Stomach (tissue), 9 donors: ENCODE results near the gene ZSCAN20. TPM values are rescaled to one million over a fixed set of nuclear protein-coding genes. Genes with fewer than 3 reads are reported as not detected.

Experiments
- DNase-seq, 2 donors: peaks; one replicate each; pipeline versions ENCODE4 v3.0.0 to v3.0.0-alpha.2; 2013 to 2019
- H3K27ac ChIP-seq, 5 donors: fragments of 200-600 bp in 4 of 5; sonication (generic) in 4 of 5; one replicate each; pipeline ENCODE4 v1.5.1; 2013 to 2019; ENCODE audit warnings: mild to moderate bottlenecking in 1 of 5, moderate library complexity in 1 of 5
- H3K27me3 ChIP-seq, 3 donors: fragments of 200-600 bp; sonication (generic); one replicate each; pipeline ENCODE4 v1.5.1; 2017 to 2019; ENCODE audit warnings: mixed run types in 1 of 3
- H3K36me3 ChIP-seq, 4 donors: fragments of 200-600 bp; sonication (generic); 1 replicate in 3 of 4; 2 replicates in 1 of 4; pipeline ENCODE4 v1.5.1; 2016 to 2019
- H3K4me1 ChIP-seq, 4 donors: fragments of 200-600 bp; sonication (generic); one replicate each; pipeline ENCODE4 v1.5.1; 2016 to 2019
- H3K4me3 ChIP-seq, 4 donors: fragments of 200-600 bp; sonication (generic) in 3 of 4; one replicate each; pipeline ENCODE4 v1.5.1; 2016 to 2019; ENCODE audit warnings: mild to moderate bottlenecking in 1 of 4
- H3K9me3 ChIP-seq, 4 donors: fragments of 200-600 bp; sonication (generic); one replicate each; pipeline ENCODE4 v1.5.1; 2016 to 2019
- EP300 ChIP-seq: sonication (generic); formaldehyde crosslinking; IDR thresholded peaks from one replicate; pipeline ENCODE4 v1.6.1; 2017; ENCODE audit warnings: antibody characterized with exemption
- POLR2A ChIP-seq, 4 donors: fragments of 450-650 bp; IDR thresholded peaks; one replicate each; pipeline ENCODE4 v1.6.1; 2016; ENCODE audit warnings: antibody characterized with exemption in 4 of 4, control low read depth in 2 of 4, mild to moderate bottlenecking in 1 of 4, moderate library complexity in 1 of 4
- POLR2AphosphoS5 ChIP-seq, 3 donors: sonication (generic); formaldehyde crosslinking; IDR thresholded peaks; one replicate each; pipeline ENCODE4 v1.6.1; 2016; ENCODE audit warnings: antibody characterized with exemption in 3 of 3
- WGBS, 5 donors: extraction: QIAGEN DNeasy Blood & Tissue Kit in 3 of 5; methylation state at CpG; one replicate each; pipeline versions ENCODE4 v1.1.5 to v1.1.7; 2013 to 2018; 5-methylcytosine and 5-hydroxymethylcytosine counted together
- intact Hi-C: fragments of 100-400 bp; cut with DNase I; formaldehyde crosslinking; loops from one replicate; pipeline ENCODE4 v1.15.1; 2023; ENCODE audit warnings: low total_unique reads
- polyA plus RNA-seq, 3 donors: library from polyadenylated mRNA; stranded (reverse); fragments of 200-250 nt; gene quantifications; one replicate each; pipeline ENCODE4 v1.2.3, GENCODE V29; 2013
- total RNA-seq, 5 donors: library from RNA; depleted of rRNA; stranded (reverse); fragments of >200 nt; gene quantifications; one replicate each; pipeline versions ENCODE4 v1.1.0 to v1.2.3, GENCODE V29; 2014 to 2016
- TF ChIP-seq, protein P1 (sequence below), 7 experiments: fragments of 450-650 bp in 4 of 7; fragments of 200-600 bp in 3 of 7; sonication (generic) in 3 of 7; IDR thresholded peaks; one replicate each; pipeline ENCODE4 v1.5.1; 2016 to 2019; ENCODE audit warnings: antibody characterized with exemption in 7 of 7, control low read depth in 2 of 7, mild to moderate bottlenecking in 1 of 7
- donor health status: healthy with polysubstance abuse.
- donor health status: Bipolar disorder and iron deficiency.
- donor health status: healthy.

Gene ZSCAN20
- total and polyA plus RNA-seq, 8 donors, result 0.29 to 8.4 (median 0.87) TPM

DNA sequence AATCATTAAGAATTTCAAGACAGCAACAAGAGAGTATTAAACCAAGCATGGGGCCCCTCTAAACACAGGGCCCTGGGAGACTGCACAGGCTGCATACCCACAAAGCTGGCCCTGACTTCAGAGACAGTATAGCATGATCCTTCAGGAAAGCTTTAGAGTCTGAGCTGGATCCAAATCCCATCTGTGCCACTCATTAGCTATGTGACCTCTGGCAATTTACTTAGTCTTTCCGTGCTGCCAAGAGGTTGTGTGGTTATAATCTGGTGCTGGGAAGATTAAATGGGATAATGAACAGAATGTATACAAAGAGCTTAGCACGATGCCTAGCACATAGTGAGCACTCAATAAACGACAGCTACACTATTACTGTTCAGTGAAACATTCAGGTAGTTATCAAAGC is 45.5 kb upstream of the ZSCAN20 start:
- DNase-seq, result no peak
- no peak for TF ChIP-seq EP300
- TF ChIP-seq POLR2A (IDR thresholded peaks at IDR 0.05), result no peak
- no peak for TF ChIP-seq POLR2AphosphoS5 (IDR thresholded peaks at IDR 0.05)
- TF ChIP-seq, protein P1, sequence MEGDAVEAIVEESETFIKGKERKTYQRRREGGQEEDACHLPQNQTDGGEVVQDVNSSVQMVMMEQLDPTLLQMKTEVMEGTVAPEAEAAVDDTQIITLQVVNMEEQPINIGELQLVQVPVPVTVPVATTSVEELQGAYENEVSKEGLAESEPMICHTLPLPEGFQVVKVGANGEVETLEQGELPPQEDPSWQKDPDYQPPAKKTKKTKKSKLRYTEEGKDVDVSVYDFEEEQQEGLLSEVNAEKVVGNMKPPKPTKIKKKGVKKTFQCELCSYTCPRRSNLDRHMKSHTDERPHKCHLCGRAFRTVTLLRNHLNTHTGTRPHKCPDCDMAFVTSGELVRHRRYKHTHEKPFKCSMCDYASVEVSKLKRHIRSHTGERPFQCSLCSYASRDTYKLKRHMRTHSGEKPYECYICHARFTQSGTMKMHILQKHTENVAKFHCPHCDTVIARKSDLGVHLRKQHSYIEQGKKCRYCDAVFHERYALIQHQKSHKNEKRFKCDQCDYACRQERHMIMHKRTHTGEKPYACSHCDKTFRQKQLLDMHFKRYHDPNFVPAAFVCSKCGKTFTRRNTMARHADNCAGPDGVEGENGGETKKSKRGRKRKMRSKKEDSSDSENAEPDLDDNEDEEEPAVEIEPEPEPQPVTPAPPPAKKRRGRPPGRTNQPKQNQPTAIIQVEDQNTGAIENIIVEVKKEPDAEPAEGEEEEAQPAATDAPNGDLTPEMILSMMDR (IDR thresholded peaks at IDR 0.05), result no peak
- H3K4me1 ChIP-seq, result peaks cover 6 to 43% (median 28%) of the 10 kb centered on the region in 4 donors
- H3K36me3 ChIP-seq, result no peaks in the 10 kb centered on the region
- no peak overlapping the region for H3K4me3 ChIP-seq
- intact Hi-C loops, result no loop called here
- H3K27me3 ChIP-seq, result no peaks in the 10 kb centered on the region
- H3K27ac ChIP-seq, result no peak overlapping the region
- H3K9me3 ChIP-seq, result no peaks in the 10 kb centered on the region
- WGBS, 5 donors, result 25 to 53% (median 39%) methylated on average over 3 of the region's 3 CpGs

DNA sequence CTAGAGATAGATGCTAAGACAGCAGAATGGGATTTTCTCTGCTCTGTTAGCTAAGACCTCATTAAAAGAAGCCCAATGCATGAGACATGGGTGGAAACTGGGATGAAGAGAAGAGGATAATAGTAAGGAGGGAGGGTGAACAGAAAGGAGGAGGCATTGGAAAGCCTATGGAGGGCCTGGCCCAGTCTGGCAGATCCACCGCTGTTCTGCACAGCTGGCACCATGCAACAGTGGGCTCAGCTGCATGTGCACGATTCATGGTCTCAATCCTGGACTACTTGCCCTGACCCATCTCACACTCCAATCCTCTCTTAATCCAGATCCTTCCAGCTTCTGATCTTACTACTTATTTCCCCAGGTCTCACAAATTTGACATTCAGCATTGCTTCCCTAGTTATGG is 43.8 kb upstream of the ZSCAN20 start:
- H3K9me3 ChIP-seq, result no peaks in the 10 kb centered on the region
- intact Hi-C loops, result no loop called here
- no peak overlapping the region for H3K4me3 ChIP-seq
- no peaks in the 10 kb centered on the region for H3K27me3 ChIP-seq
- no peak for DNase-seq
- no peaks in the 10 kb centered on the region for H3K36me3 ChIP-seq
- H3K4me1 ChIP-seq, result peaks cover 6 to 54% (median 29%) of the 10 kb centered on the region in 4 donors
- 86 to 97% (median 96%) methylated on average over 2 of the region's 2 CpGs for WGBS, 5 donors
- no peak overlapping the region for H3K27ac ChIP-seq
- TF ChIP-seq POLR2A (IDR thresholded peaks at IDR 0.05) (no peak), POLR2AphosphoS5 (IDR thresholded peaks at IDR 0.05) (no peak), EP300 (no peak)
- TF ChIP-seq, protein P1 (IDR thresholded peaks at IDR 0.05), result no peak

DNA sequence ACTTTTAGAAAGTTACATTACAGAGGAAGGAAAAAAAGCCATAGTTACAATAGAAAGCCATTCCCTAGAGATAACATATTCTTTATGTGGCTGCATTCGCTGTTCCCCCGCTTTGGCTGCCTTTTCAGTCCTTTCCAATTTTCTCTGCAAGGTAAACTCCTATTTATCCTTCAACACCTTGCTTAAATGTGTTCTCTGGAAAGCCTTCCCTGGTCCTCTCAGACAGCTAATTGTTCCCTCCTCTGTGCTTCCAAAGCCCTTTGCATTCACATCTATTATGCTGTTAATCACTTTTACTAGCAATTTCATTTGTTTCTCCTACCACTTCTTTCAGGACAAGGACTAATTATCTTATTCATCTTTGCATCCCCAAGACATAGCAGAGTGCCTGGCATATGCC is 43.1 kb upstream of the ZSCAN20 start:
- Histone ChIP-seq H3K27ac (no peak overlapping the region), H3K9me3 (no peaks in the 10 kb centered on the region), H3K27me3 (no peaks in the 10 kb centered on the region), H3K36me3 (no peaks in the 10 kb centered on the region), H3K4me1 (peaks cover 6 to 58% (median 30%) of the 10 kb centered on the region in 4 donors), H3K4me3 (peak overlapping the region in 3 of 4 donors; percentile 74 to 81 (median 77))
- WGBS, 5 donors, result 78 to 93% (median 86%) methylated on average over 2 of the region's 2 CpGs
- TF ChIP-seq, protein P1 (IDR thresholded peaks at IDR 0.05), result no peak
- no peak for TF ChIP-seq POLR2AphosphoS5 (IDR thresholded peaks at IDR 0.05)
- no peak for DNase-seq
- intact Hi-C loops, result no loop called here

DNA sequence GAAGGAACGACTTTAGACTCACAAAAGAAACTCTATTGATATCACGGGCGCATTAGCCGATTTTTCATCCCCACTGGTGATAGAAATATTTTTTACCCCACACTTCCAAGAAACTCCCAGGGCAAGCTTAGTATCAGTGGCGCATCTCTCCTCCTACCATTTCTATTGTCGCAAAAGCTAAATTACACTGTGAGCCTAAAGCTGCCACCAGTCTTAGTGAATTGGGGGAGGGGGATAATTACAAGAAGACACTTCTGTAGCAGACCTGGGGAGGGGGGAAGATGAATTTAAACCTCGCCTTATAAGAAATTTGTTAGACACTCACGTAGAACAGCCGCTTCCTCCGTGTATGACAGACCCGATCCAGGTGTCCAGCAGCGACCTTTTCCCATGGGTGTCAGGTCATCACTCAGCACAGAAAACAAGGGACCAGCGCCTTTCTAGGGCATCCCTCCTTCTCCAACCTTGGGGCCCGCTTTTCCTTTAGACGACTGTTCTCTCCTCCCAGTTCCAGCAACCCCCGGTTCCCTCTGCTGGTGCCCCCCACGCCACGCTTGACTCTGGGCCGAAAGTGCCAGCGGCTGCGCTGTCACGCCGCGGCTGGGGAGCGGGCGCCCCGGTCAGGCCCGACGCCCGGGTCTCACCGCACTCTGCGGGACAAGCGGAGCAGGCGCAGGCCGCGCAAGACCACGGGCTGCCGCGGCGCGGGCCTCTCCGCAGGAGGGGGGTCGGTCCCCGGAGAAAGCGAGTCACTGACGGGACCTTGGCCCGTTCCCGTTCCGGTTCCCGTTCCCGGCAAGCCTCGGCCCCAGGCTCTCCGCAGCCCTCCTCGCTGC is 42.4 kb upstream of the ZSCAN20 start:
- Histone ChIP-seq H3K36me3 (no peaks in the 10 kb centered on the region), H3K9me3 (no peaks in the 10 kb centered on the region), H3K27me3 (no peaks in the 10 kb centered on the region), H3K4me3 (peak overlapping the region; percentile 74 to 84 (median 79)), H3K4me1 (peaks cover 6 to 66% (median 30%) of the 10 kb centered on the region in 4 donors), H3K27ac (peak overlapping the region; percentile 68 to 88 (median 79))
- intact Hi-C loops, result no loop called here
- WGBS, 5 donors, result 5 to 12% (median 9%) methylated on average over 35 to 54 of the region's 54 CpGs
- TF ChIP-seq POLR2A (IDR thresholded peaks at IDR 0.05) (no peak), EP300 (no peak), POLR2AphosphoS5 (IDR thresholded peaks at IDR 0.05) (no peak)
- TF ChIP-seq, protein P1 (IDR thresholded peaks at IDR 0.05), result no peak
- peak; percentile 51 to 69 for DNase-seq
